Right forelimb (tissue), 1 donor: Measurements from ENCODE around the gene CWH43.
"Not testable (repeated sequence)": the region's sequence is repeated elsewhere in the genome, so short reads cannot be mapped to it uniquely, and the experiment has no call there.

Experiments used
- DNase-seq: peaks from one replicate; pipeline ENCODE4 v3.0.0-alpha.2; 2018

The CWH43 gene

GRCh38 chr4:48985976-48986653 lies at the start of gene CWH43:
TSS of gene CWH43 (plus strand) at chr4:48986275. CDS start at chr4:48986430, 155 bp downstream.
- DNase-seq = no peak

GRCh38 chr4:48937033-48937432 lies 49.0 kb upstream of the CWH43 start:
- no peak for DNase-seq

DNA sequence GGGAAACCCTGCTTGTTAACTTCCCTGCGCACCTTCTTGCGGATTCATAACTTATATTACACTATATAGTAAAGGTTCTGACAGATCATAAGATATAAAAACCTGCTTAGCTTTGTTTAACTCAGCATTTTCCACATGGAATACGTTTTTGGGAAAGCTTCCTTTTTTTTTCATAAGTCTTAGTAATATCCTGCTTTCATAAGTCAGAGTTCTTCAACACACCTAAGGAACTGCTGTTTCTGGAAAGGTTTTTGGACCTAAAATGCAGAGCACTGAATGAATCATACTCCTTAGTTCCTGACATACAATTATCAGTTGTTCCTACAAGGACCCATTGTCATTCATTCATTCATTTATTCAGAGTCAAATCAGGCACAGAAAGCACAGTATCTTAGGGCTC lies 47.2 kb upstream of the CWH43 start:
- DNase-seq = no peak

GRCh38 chr4:48939785-48940184 lies 46.3 kb upstream of the CWH43 start:
- DNase-seq = no peak

DNA sequence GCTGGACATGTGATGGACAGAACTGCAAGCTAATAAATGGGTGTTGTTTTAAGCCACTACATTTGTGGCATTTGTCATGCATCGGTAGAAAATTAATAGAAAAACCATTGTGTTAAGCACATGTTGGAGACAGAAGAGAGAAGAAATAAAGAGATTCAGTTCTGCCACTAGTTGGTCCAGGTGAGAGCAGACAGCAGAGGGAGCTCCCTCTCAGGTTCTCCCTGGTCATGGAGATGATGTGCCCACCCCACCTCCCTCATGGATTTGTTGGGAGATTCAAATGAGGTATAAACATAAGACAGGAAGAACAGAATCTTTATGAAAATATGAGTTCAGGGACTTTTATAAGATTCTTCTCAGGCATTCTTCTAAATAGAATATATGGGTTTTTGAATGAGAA lies 42.7 kb upstream of the CWH43 start:
- DNase-seq = no peak

DNA sequence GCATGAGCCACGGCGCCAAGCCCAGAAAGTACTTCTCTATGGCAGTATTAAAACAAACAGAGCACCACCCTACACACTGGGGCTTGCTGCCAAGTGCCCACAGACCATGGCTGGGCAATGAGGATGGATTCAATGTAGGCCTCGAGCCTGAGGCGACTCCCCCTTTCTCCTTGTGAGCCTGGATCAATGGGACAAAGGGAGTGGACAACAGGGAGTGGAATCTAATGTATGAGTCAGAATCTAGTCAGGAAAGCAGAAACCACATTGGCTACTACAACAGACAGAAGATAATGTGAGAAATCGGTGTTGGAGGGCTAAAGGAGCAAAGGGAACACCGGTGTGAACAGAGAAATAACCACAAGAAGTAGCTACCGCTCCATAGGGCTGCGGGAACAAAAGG lies 41.8 kb upstream of the CWH43 start:
- DNase-seq = no peak

GRCh38 chr4:48944756-48945241 lies 41.3 kb upstream of the CWH43 start:
- DNase-seq = no peak

GRCh38 chr4:48945981-48946380 lies 40.1 kb upstream of the CWH43 start:
- no peak for DNase-seq

GRCh38 chr4:48947731-48948130 lies 38.3 kb upstream of the CWH43 start:
- DNase-seq = no peak

GRCh38 chr4:48949086-48949485 lies 37.0 kb upstream of the CWH43 start:
- no peak for DNase-seq

DNA sequence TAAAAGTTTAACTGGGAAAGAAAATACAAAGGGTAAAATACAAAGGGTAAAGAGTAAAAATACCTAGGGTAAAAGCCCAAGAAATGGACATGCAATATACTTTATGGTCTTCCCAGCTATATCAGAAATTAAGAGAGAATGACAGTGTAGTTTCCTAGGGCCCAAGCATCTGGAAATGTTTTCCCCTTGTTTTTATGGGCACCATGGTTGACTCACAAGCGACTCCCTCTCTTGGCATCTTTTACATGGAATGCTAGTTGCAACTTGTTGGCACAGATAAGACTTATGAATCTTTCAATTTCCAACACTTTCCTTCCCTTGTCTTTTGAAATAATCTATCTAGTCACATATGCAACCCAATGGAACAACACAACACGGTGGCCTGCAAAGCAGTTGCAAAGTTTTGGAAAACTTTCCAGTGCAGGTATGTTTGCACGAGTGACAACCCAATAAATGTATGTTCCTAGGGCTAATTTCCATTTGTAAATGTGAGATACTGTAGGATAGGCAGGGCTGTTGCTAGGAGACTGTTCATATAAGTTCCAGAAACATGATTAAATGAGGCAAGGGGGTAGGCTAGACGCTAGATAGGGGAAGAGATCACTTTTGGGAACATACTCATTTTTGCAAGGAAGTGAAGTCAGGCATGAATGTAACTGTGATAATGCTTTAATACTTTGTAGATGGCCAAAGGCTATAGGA lies 36.4 kb upstream of the CWH43 start:
- DNase-seq = no peak

- DNase-seq = no peak
These were observed 31.8 kb upstream of the CWH43 start for GRCh38 chr4:48954314-48954713.

DNA sequence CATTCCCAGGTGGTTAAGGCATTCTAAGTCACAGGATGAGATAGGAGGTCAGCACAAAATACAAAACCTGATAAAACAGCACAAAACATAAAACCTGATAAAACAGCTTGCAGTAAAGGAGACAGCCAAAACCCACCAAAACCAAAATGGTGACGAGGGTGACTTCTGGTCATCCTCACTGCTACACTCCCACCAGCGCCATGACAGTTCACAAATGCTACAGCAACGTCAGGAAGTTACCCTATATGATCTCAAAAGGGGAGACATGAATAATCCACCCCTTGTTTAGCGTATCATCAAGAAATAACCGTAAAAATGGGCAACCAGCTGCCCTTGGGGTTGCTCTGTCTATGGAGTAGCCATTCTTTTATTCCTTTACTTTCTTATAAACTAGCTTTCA lies 28.7 kb upstream of the CWH43 start:
- not testable (repeated sequence) for DNase-seq

GRCh38 chr4:48958582-48958981 lies 27.5 kb upstream of the CWH43 start:
- DNase-seq = no peak

DNA sequence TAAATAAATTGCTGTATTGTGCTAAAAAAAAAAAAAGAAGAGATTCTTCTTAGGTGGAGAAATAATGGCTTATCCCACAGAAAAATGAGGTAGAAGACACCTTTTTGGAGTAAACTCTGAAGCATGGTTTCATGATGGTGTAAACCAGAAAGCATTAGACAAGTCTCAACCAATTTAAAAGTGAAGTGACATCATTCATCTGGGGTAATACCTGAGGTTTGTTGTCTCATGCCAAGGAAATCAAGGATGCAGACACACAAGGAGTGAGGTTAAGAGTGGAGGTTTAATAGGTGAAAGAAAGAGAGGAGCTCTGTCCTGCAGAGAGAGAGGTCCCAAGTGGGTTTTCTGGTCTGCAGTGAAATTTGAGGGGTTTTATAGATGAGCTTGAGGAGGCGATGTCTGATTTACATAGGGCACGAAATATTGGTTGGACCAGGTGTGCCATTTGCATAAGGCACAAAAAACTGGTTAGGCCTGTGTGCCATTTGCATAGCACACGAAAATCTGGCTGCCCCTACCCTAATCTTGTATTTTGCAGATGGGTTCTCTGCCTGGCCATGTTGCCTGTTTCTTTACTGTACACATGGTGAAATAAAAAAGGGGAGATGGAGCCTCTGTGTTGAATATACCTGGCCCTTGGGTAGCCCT lies 25.0 kb upstream of the CWH43 start:
- DNase-seq = no peak

- no peak for DNase-seq
These were observed 23.4 kb upstream of the CWH43 start for GRCh38 chr4:48962636-48963035.

DNA sequence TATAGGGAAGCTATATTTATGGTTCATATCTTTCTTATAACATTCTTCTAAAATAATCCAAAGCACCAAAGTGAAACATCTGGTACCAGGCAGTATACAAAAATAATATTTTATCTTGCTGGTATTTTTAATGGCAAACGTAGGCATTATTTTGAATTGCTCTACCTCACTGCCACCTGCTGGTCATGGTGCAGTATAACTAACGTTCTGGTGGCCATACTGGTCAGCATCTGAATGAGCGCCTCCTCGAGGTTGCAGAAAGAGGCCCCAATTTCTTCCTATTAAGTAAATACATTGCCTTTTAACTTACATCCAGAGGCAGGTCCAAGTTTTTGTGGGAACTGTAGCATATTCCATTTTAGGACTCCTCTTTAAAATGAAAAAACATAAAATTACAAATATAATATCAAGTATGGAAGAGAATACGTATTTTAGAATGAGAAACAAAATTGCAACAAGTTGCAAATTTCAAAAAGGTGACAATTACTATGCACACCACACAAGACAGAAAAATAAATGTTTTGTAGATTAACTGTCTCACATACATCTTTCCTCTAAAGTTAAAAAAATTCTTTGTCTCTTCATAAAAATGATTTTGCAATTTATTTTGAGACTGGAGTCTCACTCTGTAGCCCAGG lies 22.9 kb upstream of the CWH43 start:
- DNase-seq = peak; percentile 74

GRCh38 chr4:48967101-48967500 lies 19.0 kb upstream of the CWH43 start:
- DNase-seq = no peak

DNA sequence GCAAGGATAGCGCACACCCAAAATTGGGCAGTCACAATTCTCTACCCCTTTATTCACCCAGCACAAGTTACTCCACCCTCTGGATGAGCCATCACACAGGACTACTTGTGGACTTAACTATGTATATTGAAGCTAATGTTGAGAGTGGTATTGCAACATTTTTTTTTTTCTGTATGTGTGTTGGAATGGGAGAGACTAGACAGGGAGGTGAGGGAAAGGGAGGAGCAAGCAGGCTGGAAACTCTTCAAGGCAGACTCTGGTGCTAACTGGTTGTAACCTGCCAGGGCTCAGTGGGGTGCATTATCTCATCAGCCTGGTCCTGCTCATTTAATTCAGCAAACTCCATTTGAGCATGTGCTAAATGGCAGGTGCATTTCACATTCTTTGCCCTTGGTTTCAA lies 18.4 kb upstream of the CWH43 start:
- DNase-seq = no peak

DNA sequence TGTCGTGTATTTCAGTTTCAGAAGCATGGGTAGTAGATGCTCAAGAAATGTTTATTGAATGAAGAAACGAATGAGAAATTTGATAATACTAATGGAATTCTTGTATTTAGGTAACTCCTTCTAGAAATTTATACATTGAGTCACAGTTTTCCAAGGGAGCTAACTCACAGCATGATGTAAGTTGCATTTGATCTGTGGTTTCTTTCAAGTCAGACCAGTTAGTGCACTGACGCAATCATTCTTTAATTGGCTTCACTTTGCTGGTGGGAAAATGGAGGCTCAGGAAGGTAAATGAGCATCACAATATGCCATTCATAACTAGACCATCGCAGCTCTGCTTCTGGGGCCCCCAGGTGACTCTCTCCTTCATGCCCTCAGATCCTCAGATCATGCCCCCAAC lies 17.3 kb upstream of the CWH43 start:
- DNase-seq = no peak

DNA sequence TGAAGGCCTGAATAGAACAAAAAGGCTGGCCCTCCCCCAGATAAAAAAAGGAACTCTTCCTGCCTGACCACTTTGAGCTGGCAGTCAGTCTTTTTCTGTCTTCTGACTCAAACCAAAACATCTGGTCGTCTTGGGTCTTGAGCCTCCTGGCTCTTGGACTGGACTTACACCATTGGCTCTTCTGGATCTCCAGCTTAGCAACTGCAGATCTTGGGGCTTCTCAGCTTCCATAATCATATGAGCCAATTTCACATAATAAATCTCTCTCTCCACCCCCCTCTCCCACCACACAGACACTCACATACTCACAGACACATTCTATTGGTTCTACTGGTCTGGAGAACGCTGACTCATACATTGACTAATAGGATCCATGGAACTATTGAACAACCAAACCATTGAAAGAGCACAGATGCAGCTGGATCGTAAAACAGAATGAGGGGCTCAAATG lies 15.6 kb upstream of the CWH43 start:
- no peak for DNase-seq

- DNase-seq = no peak
These were observed 11.0 kb upstream of the CWH43 start for GRCh38 chr4:48974979-48975640.

DNA sequence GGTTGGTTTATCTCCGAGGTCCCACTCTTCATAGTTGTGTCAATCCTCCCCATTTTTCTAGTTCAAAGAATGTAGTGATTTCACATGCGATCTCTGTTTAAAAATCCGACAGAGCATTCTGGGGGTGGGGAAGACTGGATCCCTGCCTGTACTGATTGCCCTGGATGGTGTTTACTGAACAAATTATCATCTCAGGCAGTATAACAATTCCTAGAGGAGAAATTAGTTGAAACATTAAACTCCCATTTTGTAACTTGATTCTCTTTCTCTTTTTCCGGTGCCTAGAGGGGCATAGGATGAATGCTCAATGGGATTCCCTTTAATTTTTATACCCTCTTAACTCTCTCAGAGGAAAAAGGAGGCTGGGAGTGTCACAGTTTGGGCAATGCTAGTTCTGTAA lies 10.0 kb upstream of the CWH43 start:
- no peak for DNase-seq
